SK-N-DZ (cell line): ENCODE measurements around the gene TRIM22. TPM values are rescaled to one million over a fixed set of nuclear protein-coding genes. Genes with fewer than 3 reads are reported as not detected.
A peak's percentile ranks its signal among the peaks of the same experiment; 100 is the strongest.
"Not testable (repeated sequence)": the region's sequence is repeated elsewhere in the genome, so short reads cannot be mapped to it uniquely, and the experiment has no call there.

ENCODE experiments used
- DNase-seq: peaks from one replicate; pipeline ENCODE4 v3.0.0-alpha.2; 2015; ENCODE audit warnings: low spot score
- polyA plus RNA-seq, 2 experiments: library from polyadenylated mRNA; depleted of rRNA; stranded (reverse); fragments of >200 nt; gene quantifications; 2 replicates each; pipeline ENCODE4 v1.2.3, GENCODE V29; 2014

Gene TRIM22, protein sequence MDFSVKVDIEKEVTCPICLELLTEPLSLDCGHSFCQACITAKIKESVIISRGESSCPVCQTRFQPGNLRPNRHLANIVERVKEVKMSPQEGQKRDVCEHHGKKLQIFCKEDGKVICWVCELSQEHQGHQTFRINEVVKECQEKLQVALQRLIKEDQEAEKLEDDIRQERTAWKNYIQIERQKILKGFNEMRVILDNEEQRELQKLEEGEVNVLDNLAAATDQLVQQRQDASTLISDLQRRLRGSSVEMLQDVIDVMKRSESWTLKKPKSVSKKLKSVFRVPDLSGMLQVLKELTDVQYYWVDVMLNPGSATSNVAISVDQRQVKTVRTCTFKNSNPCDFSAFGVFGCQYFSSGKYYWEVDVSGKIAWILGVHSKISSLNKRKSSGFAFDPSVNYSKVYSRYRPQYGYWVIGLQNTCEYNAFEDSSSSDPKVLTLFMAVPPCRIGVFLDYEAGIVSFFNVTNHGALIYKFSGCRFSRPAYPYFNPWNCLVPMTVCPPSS
- 0.23 TPM in 1 of 2 replicates, not detected in the other for polyA plus RNA-seq (2014; cell fraction: cytosol; rRNA removed)
- polyA plus RNA-seq (2014; cell fraction: nucleus; rRNA removed), result 0.07 TPM in 1 of 2 replicates, not detected in the other

DNA sequence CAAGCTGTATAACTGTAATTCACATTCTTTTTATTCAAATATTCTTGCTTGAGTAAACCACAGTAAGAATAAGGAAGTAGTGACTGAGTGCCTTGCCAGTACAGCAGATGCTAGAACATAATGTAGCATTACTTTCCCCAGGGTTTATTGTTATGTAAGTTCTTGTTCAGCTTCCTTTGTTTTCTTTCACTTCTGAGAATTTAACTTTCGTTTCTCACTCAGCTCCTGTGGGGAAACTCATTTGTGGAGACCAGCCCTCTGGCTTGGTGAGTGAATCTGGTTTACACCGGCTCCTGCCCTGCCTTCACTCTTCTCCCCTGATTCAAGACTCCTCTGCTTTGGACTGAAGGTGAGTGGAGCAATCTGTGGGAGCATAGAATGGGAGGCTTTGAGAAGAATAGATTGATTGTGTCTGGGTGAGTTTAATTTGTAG, at the start of gene TRIM22:
TRIM22 (plus strand) TSS at position 240 of the 433 bp plus-strand sequence. CDS start 6,443 bp downstream, outside the sequence.
- no peak for DNase-seq

DNA sequence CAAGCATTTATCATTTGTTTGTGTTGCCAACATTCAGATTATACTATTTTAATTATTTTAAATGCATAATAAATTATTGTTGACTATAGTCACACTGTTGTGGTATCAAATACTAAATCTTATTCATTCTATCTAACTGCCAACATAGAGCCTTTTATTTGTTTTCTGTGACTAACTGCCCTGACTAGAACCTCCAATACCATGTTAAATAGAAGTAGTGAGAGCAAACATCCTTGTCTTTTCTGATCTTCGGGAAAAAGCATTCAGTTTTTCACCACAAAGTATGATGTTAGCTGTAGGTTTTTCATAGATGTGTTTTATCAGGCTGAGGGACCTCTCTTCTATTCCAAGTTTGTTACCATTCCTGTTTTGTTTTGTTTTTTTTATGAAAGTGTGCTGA, 49.6 kb upstream of the TRIM22 start:
- DNase-seq, result no peak

DNA sequence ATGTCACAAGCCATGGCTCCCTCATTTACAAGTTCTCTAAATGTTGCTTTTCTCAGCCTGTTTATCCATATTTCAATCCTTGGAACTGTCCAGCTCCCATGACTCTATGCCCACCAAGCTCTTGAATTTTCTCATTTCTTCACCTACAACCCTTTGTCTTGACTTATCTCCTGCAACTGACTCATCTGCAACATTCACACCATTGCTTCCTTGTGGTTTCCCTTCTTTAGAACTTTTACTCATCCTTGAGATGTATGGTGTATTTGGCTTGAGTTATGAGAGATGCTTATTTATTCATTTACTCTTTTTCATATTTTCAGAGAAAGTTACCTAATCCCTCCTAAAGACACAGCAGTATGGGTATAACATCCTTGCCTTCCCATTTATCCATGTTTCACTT, 46.0 kb upstream of the TRIM22 start:
- DNase-seq, result no peak

DNA sequence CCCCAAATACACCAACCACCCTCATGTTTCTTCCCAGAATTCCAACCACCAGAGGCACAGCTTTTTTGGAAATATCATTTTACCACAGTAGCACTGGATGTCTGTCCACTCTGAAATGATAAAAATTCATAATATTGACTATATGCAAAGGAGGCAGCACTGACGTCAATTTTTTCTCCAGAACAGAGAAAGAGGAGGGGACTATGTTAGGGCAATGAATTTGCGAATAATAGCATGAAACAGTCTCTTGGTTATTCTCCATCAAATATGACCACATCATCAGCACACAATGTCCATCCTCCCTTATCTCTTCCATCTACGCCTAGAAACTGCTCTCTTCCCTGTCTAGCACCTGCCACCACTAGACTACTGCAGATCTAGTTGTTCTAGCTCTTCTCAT, 43.5 kb upstream of the TRIM22 start:
- DNase-seq, result no peak

DNA sequence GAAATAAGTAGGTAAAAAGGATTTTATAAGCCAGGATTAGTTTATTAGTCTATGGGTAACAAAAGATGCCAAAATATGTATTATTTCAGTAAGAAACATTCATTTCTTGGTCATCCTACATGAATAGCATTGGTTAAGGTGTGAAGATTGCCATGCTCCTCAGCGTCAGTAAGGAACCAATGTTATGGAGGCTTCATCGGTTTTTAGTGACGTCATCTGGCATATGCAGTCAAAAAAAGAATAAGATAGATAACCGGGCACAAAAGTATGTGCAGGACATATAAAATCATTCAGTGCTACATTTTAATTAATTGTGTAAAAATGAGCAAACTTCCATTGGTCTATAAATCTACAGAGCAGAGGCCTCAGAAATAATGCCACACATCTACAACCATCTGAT, 34.1 kb upstream of the TRIM22 start:
- no peak for DNase-seq

DNA sequence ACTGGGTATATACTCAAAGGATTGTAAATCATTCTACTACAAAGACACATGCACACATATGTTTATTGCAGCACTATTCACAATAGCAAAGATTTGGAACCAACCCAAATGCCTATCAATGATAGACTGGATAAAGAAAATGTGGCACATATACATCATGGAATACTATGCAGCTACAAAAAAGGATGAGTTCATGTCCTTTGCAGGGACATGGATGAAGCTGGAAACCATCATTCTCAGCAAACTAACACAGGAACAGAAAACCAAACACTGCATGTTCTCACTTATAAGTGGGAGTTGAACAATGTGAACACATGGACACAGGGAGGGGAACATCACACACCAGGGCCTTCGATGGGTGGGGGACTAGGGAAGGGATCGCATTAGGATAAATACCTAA, 32.6 kb upstream of the TRIM22 start:
- not testable (repeated sequence) for DNase-seq

DNA sequence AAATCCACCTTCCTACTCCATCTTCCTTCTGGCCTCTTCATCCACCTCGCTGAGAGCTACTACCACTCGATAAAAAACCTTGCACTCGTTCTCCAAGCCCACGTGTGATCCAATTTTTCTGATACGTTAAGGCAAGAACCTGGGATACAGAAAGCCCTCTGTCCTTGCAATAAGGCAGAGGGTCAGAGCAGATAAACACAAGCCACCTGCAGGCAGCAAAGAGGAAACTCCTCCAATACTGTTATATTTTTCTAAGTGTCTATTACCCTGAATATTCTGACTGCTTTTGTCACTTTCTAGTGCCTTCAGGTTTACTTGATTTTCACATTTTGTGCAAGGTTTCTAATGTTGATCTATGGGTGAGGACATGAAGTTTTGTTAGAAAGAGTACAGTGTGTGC, 31.3 kb upstream of the TRIM22 start:
- DNase-seq, result no peak

DNA sequence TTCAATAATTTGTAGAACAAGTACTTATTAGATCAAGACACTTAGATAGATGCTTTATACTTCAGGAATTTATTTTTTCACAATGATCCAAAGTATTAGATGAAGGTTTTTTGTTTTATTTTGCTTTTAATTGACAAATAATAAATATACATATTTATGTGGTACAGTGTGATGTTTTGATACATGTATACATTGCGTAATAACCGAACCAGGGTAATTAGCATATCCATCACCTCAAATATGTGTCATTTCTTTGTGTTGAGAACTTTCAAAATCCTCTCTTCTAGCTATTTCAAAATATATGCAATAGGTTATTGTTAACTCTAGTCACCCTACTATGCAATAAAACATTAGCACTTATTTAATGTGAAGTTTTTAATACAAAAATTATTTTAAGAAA, 26.1 kb upstream of the TRIM22 start:
- no peak for DNase-seq

DNA sequence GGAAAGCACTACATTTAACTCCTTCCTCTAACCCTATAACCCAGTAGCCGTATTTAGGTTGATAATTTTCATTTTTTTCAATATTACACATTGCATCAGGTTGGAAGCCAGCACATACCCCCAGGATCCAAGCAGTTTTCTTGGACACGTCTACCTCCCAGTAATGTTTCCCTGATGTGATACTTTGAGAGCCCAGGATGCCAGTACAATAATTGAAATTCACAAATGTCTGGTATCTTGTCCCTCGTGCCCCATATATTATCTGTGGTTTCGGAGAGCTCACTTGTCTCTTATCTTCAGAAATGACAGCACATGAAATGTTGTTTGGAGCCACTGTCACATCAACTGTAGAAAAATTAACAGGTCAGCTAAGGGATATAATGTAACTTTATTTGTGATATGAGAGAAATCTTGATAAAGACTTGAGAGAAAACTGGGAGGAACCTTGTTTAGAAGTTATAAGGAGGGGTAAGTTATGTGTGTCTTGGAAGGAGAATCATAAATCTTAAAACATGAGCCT, 24.5 kb upstream of the TRIM22 start:
- no peak for DNase-seq

DNA sequence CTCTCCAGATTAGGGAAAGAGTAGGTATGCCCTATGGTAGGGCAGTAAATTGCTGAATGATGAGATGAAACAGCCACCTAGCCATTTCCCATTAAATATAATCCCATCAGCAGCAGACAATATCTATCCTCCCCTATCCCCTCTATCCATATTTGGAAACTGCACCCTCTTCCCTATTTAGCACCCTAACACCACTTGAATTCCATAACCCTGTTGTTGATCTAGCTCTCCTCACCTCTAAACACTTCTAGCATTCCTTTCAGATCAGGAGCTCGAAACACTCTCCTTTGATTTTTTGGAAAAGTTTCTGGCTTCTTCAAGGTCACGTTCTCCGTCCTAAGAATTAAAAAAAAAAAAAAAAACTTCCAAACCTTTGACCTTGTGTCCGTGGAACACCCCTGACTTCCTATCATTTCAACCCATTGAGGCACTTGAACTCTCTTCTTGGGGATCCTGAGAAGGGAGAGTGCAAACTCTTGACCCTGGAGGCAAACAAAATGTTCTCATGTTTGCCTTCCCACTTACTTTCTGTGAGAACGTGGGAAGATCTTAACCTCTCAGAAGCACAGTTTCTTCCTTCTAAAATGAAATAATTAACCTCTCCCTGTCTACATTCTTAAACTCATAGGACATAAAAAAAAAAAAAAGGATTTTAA, 23.7 kb upstream of the TRIM22 start:
- DNase-seq, result no peak

DNA sequence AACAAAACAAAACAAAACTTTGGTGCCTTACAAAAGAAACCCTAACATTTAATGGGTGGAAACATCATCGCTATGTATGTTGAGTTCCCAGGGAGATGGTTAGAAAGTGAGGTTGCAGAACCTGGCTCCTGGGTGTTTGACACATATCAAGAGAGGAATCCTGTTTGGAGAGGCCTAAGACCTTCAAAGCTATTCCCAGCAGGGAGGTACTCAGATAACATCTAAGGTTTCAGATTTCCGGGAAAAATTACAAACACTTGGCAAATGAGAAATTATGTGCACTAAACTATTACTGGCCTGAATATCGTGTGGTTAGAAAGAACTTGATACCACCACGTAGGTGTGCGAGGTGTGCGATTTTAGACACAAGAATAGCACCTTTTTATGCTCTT, 23.2 kb upstream of the TRIM22 start:
- no peak for DNase-seq

DNA sequence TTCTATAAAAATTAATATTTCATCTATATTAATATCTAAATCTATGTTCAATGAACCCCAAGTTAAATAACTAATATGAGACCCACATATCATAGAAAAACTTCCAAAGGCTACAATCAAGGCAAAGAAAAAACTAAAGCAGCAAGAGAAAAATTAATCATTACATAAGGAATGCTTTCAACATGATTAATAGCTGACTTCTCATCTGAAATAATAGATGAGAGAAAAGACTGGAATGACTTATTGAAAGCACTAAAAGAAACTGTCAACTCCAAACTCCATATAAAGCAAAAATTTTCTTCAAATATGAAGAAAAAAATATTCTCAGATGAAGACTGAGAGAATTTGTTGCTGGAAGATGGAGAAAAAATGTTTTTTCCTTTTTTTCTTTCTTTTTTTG, 17.8 kb upstream of the TRIM22 start:
- no peak for DNase-seq

DNA sequence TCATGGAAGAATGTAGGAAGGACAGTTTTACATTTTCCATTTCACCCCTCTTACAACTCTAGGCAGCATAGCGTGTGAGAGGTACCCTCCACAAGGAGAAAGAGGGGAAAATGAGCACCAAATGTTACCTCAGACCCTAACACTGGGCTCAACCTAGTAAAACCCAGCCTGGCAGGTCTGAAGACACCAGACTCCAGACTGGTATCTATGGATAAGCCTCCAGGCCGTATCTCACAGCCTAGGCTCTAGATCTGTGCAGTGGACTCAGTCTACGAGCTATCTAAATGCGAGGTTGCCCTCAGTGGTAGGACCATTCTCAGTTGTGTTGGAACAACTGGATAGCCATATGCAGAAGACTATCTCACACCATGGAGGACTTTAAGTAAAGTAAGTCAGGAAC, 15.2 kb upstream of the TRIM22 start:
- DNase-seq, result no peak

DNA sequence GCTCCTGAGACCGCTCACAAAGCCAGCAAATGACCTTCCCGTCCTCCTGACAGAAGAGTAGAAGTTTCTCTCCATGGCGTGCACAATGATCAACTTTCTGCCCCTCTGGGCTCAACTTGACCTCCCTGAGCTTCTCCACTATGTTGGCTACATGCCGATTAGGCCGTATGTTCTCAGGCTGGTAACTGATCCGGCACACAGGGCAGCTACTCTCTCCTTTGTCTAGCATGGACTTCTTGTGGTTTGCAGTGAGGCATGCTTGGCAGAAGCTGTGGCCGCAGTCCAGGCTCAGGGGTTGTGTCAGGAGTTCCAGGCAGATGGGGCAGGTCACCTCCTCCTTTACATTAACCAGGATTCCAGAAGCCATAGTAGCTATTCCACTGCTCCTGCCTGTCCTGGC, 9.8 kb upstream of the TRIM22 start:
- no peak for DNase-seq

DNA sequence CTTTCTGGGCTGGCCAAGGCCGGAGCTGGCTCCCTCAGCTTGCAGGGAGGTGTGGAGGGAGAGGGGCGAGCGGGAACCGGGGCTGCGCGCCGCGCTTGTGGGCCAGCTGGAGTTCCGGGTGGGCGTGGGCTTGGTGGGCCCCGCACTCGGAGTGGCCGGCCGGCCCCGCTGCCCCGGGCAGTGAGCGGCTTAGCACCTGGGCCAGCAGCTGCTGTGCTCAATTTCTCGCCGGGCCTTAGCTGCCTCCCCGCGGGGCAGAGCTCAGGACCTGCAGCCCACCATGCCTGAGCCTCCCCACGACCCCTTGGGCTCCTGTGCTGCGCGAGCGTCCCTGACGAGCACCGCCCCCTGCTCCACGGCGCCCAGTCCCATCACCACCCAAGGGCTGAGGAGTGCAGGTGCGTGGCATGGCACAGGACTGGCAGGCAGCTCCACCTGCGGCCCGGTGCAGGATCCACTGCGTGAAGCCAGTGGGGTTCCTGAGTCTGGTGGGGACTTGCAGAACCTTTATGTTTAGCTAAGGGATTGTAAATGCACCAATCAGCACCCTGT, 6.6 kb upstream of the TRIM22 start:
- DNase-seq, result not testable (repeated sequence)

DNA sequence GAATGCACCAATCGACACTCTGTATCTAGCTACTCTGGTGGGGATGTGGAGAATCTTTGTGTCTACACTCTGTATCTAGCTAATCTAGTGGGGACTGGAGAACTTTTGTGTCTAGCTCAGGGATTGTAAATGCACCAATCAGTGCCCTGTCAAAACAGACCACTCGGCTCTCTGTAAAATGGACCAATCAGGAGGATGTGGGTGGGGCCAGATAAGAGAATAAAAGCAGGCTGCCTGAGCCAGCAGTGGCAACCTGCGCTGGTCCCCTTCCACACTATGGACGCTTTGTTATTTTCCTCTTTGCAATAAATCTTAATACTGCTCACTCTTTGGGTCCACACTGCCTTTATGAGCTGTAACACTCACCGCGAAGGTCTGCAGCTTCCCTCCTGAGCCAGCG, 6.0 kb upstream of the TRIM22 start:
- not testable (repeated sequence) for DNase-seq

DNA sequence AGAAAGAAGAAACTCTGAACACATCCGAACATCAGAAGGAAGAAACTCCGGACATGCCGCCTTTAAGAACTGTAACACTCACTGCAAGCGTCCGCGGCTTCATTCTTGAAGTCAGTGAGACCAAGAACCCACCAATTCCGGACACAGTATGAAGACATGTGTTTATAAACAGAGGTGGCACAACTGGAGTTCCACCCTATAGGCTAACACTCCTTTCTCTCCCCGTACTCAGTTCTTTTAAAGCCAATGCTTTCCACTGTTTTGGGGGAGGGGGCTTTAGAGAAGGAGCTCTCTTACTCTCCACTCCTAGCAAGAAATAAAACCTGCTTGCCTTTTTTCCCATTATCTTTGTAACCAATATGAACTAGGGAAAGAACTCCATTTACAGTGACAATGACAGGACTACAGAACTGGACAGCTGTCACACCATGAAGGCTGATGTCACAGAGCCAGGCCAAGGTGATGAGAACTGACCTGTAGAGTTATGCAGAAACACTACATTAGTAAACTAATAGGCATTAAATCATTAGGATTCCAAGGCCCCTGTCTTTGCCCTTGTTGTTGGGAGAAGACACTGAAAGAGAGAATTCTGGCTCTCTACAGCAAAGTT, 5.4 kb upstream of the TRIM22 start:
- DNase-seq, result no peak

DNA sequence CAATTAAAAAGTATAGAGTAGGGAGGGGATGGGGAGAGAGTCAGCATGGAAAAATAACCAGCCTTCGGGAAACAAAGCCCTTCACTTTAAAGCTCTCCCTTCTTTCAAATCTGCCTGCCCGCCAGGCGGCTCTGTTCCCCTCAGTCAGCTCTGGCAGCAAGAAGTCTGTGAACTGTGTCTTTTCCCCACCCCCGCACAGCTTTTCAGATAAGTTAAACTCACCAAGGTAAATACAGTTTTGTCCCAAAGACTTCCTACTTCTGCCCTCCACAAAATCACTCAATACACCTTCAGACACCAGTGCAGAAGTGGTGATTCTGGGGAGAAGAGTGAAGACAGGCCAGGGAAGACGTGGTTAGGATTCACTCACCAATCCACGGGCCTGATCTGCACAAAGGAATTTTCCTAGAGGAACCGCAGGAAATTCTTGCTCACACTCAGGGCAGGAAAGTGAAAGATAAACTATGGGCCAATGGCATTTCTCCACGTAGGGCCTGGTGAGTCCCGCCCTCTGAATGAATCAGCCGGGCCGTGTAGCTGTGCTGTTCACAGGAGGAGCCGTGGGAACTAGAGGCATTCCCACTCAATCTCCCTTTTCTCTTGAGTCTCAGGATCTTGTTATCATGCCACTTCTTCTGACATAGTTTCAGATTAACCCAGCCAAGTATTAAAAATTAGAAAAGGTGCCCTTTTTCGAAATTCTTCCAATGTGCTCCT, 4.8 kb upstream of the TRIM22 start, which contains the start of gene TRIM5:
TRIM5 (minus strand) TSS at position 429 of the 717 bp plus-strand sequence. CDS start 4,897 bp downstream, outside the sequence.
- DNase-seq, result peak; percentile 72

DNA sequence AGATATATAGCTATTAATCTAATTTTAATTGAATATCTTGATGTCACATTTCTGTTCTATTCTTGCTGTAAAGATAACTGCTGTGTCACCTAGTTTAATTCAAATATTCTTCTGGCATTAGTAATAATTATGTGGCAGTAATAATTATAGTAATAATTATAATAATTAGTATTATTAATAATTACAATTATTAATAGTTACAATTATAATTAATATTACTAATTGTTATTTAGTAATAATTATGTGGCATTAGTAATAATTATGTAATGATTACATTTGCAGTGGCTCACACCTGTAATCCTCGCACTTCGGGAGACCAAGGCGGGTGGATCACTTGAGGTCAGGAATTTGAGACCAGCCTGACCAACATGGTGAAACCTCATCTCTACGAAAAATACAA, 3.2 kb upstream of the TRIM22 start:
- no peak for DNase-seq

DNA sequence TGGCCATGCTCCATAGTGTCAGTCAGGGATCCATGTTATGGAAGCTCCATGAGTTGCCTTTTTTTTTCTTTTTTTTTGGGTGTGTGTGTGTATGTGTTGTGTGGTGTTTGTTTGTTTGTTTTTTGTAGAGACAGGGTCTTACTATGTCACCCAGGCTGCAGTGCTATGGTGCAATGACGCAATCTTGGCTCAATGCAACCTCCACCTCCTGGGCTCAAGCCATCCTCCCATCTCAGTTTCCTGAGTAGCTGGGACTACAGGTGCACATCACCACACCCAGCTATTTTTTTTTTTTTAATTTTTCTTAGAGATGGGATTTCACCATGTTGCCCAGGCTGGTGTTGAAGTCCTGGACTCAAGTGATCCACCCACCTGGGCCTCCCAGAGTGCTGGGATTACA, 1.1 kb upstream of the TRIM22 start:
- DNase-seq, result no peak

DNA sequence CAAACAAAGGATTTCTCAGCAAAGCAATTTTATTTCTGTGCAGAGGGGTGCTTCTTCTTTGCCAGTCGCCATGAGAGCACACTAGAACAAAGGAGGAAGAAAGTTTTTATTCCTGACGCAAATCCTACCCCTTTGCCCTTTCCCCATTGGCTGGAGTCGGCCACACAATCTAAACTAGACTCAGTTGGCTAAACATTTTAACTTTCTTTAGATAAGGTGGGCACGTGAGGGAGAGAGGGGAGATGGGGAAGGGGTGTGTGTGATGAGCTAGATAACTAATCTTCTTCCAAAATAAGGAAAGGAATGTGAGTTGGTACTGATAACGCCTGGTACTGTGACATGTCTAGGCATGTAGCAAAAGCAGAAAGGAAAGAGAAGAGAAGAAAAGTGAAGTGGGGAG, 626 bp downstream of the TRIM22 start:
- DNase-seq, result no peak
